ENCODE results near the gene TNFAIP1. TPM values are rescaled to one million over a fixed set of nuclear protein-coding genes. Genes with fewer than 3 reads are reported as not detected.

Gene TNFAIP1
- total RNA-seq, 2 donors from 2014 or later = 15.2 to 15.8 TPM

Small RNA genes lying within 50 kb of the gene (microRNA-seq; reads per million reads assigned to microRNA genes)
- 0 to 0.45 reads per million in 2 donors for gene MIR4723 (ENCODE audit: borderline number of aligned reads in 2 of 2, borderline replicate concordance in 2 of 2)

Other genes starting within 250 kb of the TNFAIP1 start
- gene TMEM97, start 16.6 kb upstream of the TNFAIP1 start, total RNA-seq = 10 to 100 TPM; 35.9 to 75.5 TPM
- gene IFT20, start 289 bp upstream of the TNFAIP1 start, total RNA-seq = 10 to 100 TPM; 37.9 to 42.2 TPM
- gene POLDIP2, start 21.8 kb downstream of the TNFAIP1 start, total RNA-seq = 10 to 100 TPM; 50.8 to 54.4 TPM
- gene SEBOX, start 29.4 kb downstream of the TNFAIP1 start, total RNA-seq = not detected
- 1 to 10 TPM; 4.2 to 6.6 TPM for gene VTN, start 34.5 kb downstream of the TNFAIP1 start, total RNA-seq
- gene SARM1, start 35.9 kb downstream of the TNFAIP1 start, total RNA-seq = 10 to 100 TPM; 13.7 to 33.9 TPM
- gene SLC46A1, start 70.5 kb downstream of the TNFAIP1 start, total RNA-seq = 10 to 100 TPM in 1 of 2 donors, 1 to 10 TPM in 1; 8.6 to 17.6 TPM
- 1 to 10 TPM in 1 of 2 donors, not detected in 1; 1.8 TPM for gene SLC13A2, start 137.9 kb downstream of the TNFAIP1 start, total RNA-seq
- gene FOXN1, start 170.6 kb downstream of the TNFAIP1 start, total RNA-seq = under 1 TPM in 1 of 2 donors, not detected in 1; 0.52 TPM
- gene UNC119, start 216.9 kb downstream of the TNFAIP1 start, total RNA-seq = 10 to 100 TPM; 25.7 to 29.3 TPM
- 10 to 100 TPM; 11.7 to 12.2 TPM for gene PIGS, start 235.8 kb downstream of the TNFAIP1 start, total RNA-seq
- gene ALDOC, start 241.1 kb downstream of the TNFAIP1 start, total RNA-seq = 10 to 100 TPM in 1 of 2 donors, 1 to 10 TPM in 1; 2.9 to 25.1 TPM